K562 (cell line): ENCODE measurements around the gene PPM1H. TPM values are rescaled to one million over a fixed set of nuclear protein-coding genes. Genes with fewer than 3 reads are reported as not detected.

Experiments
- ATAC-seq: fragments of 200-7000 bp; cut with Tn5 transposase; 3 replicates; pipeline ENCODE4 v1.9.1; 2020; ENCODE audit warnings: moderate library complexity
- BruUV-seq: library from RNA; stranded (reverse); fragments of 400-500 nt; replicated peaks from 2 replicates; lab custom pipeline; 2021; lab: Mats Ljungman, UMichigan
- CTCF ChIA-PET: fragments of 300-600 bp; formaldehyde crosslinking; extraction: SDS; loops from one replicate; lab custom pipeline; 2021; ENCODE audit warnings: low intra/inter-chr PET ratio; lab: Yijun Ruan, JAX
- POLR2A ChIA-PET: fragments of 300-600, 350-650 bp; sonication (Branson Sonifier 250); formaldehyde crosslinking; extraction: SDS; loops from one replicate; lab custom pipeline; 2021; ENCODE audit warnings: antibody characterized with exemption, inconsistent platforms; lab: Yijun Ruan, JAX
- DNase-seq, 4 experiments: peaks; one replicate each; pipeline versions ENCODE4 v3.0.0 to v3.0.0-alpha.2; 2011 to 2018; ENCODE audit warnings: low spot score in 3 of 4, mixed read lengths in 3 of 4; ENCODE audit errors: extremely low read depth in 1 of 4
- FAIRE-seq: peaks from 2 replicates; lab custom pipeline; 2011; peaks lifted over from hg19 to GRCh38; lab: Jason Lieb, UNC
- H2AFZ ChIP-seq: 2 replicates; pipeline ENCODE4 v1.6.0; 2011; ENCODE audit warnings: low read depth, low read length, control low read depth, inconsistent platforms
- H3K27ac ChIP-seq: fragments of 200-600 bp; 3 replicates; pipeline ENCODE4 v1.8.0; 2011; ENCODE audit warnings: low read depth, mild to moderate bottlenecking, control low read depth, inconsistent platforms, low read length, moderate library complexity, mixed read lengths; ENCODE audit errors: extremely low read depth
- H3K27me3 ChIP-seq, 2 experiments: fragments of 300-600 bp in 1 of 2; 2 replicates in 1 of 2; 3 replicates in 1 of 2; pipeline versions ENCODE4 v1.6.0 to v1.8.0; 2011; ENCODE audit warnings: inconsistent platforms in 2 of 2, low read length in 2 of 2, mild to moderate bottlenecking in 1 of 2, mixed read lengths in 1 of 2, moderate library complexity in 1 of 2; ENCODE audit not compliant: control insufficient read depth in 2 of 2, insufficient read depth in 2 of 2
- H3K36me3 ChIP-seq: fragments of 300-600 bp; 3 replicates; pipeline ENCODE4 v1.8.0; 2011; ENCODE audit warnings: mild to moderate bottlenecking, low read length, inconsistent platforms; ENCODE audit not compliant: control insufficient read depth, insufficient read depth
- H3K4me1 ChIP-seq, 2 experiments: fragments of 200-600 bp in 1 of 2; replicated peaks in 1 of 2; 2 replicates in 1 of 2; 3 replicates in 1 of 2; pipeline versions ENCODE4 v1.5.1 to v1.8.0; 2011; ENCODE audit warnings: inconsistent platforms in 2 of 2, low read length in 2 of 2, mild to moderate bottlenecking in 1 of 2, mixed read lengths in 1 of 2, moderate library complexity in 1 of 2; ENCODE audit not compliant: control insufficient read depth in 2 of 2, insufficient read depth in 2 of 2
- H3K4me2 ChIP-seq: 2 replicates; pipeline ENCODE4 v1.6.1; 2011; ENCODE audit warnings: low read length, control low read depth, inconsistent platforms, mixed read lengths; ENCODE audit not compliant: insufficient read depth
- H3K4me3 ChIP-seq: fragments of 200-600 bp; sonication (generic), shearing (Covaris generic); 2 replicates; pipeline ENCODE4 v1.5.1; 2016; ENCODE audit warnings: control low read depth, inconsistent platforms
- H3K79me2 ChIP-seq: fragments of 200-600 bp; 3 replicates; pipeline ENCODE4 v1.8.0; 2011; ENCODE audit warnings: low read length, inconsistent platforms; ENCODE audit not compliant: control insufficient read depth, insufficient read depth
- H3K9ac ChIP-seq, 2 experiments: 2 replicates each; pipeline versions ENCODE4 v1.6.0 to v1.6.1; 2011; ENCODE audit warnings: low read depth in 2 of 2, low read length in 2 of 2, control low read depth in 1 of 2, inconsistent platforms in 1 of 2, mild to moderate bottlenecking in 1 of 2, mixed read lengths in 1 of 2; ENCODE audit not compliant: insufficient read depth in 1 of 2
- H3K9me1 ChIP-seq: one replicate; pipeline ENCODE4 v1.6.0; 2011; ENCODE audit warnings: inconsistent platforms, mild to moderate bottlenecking, low read length, moderate library complexity; ENCODE audit not compliant: control insufficient read depth, insufficient read depth
- H3K9me3 ChIP-seq: replicated peaks from 2 replicates; pipeline ENCODE4 v1.5.1; 2011; ENCODE audit warnings: low read depth, low read length, inconsistent platforms; ENCODE audit not compliant: control insufficient read depth, insufficient read depth
- H4K20me1 ChIP-seq: replicated peaks from 2 replicates; pipeline ENCODE4 v1.6.1; 2011; ENCODE audit warnings: low read length, inconsistent platforms, mixed read lengths; ENCODE audit not compliant: control insufficient read depth, insufficient read depth
- ETS2 ChIP-seq: IDR thresholded peaks from 2 replicates; pipeline ENCODE4 v1.6.1; 2016; ENCODE audit warnings: borderline replicate concordance, missing genetic modification characterization, mild to moderate bottlenecking, moderate library complexity, missing compliant biosample characterization; ENCODE audit not compliant: poor library complexity, severe bottlenecking
- GATAD2A ChIP-seq: fragments of 450-650 bp; IDR thresholded peaks from 2 replicates; pipeline ENCODE4 v1.6.1; 2017
- RBM25 ChIP-seq: fragments of 200-400 bp; formaldehyde crosslinking; IDR thresholded peaks from 2 replicates; pipeline ENCODE4 v1.6.1; 2018; ENCODE audit warnings: low read length, low read depth, moderate library complexity; ENCODE audit not compliant: severe bottlenecking
- RFX1 ChIP-seq: fragments of 450-650 bp; IDR thresholded peaks from 2 replicates; pipeline ENCODE4 v1.6.1; 2016; ENCODE audit warnings: mild to moderate bottlenecking, moderate library complexity
- WGBS: fragments of 100-300 bp; shearing (Covaris generic); methylation state at CpG from one replicate; pipeline ENCODE4 v1.1.6; 2016; ENCODE audit warnings: low coverage, mixed read lengths; ENCODE audit not compliant: insufficient coverage; ENCODE audit errors: missing lambda C conversion rate; 5-methylcytosine and 5-hydroxymethylcytosine counted together
- in situ Hi-C: fragments of 300-500 bp; cut with MboI; formaldehyde crosslinking; loops from 4 replicates; pipeline ENCODE4 v1.15.0; 2018; ENCODE audit warnings: inconsistent platforms, mixed read lengths
- intact Hi-C: fragments of 100-400 bp; cut with micrococcal nuclease; formaldehyde crosslinking; loops from 2 replicates; pipeline ENCODE4 v1.14.2; 2022
- polyA plus RNA-seq, 8 experiments: library from polyadenylated mRNA; depleted of rRNA in 4 of 8; stranded (reverse) in 5 of 8; unstranded in 3 of 8; fragments of >200 nt; fragmentation: Nextera tagmentation in 2 of 8; fragmentation: Illumina TruSeq in 1 of 8; extraction: Ambion mirVana in 2 of 8; extraction: Trizol in 1 of 8; gene quantifications; 2 replicates each; pipeline versions ENCODE4 v1.2.1 to v1.2.3, GENCODE V29; 2011 to 2014; ENCODE audit warnings: inconsistent platforms in 1 of 8, missing spikeins in 1 of 8
- total RNA-seq, 7 experiments: library from RNA; depleted of rRNA in 6 of 7; stranded (reverse); fragments of >200 nt in 6 of 7; fragmentation: Illumina TruSeq in 2 of 7; extraction: Trizol in 2 of 7; gene quantifications; 2 replicates each; pipeline versions ENCODE4 v1.2.1 to v1.2.3, GENCODE V29; 2011 to 2021; ENCODE audit warnings: low replicate concordance in 1 of 7

Gene PPM1H
- total and polyA plus RNA-seq, 9 of the 15 experiments (the other 6 are each of a cell fraction or from before 2014, with no cell fraction given), result 5.3 to 29.3 (median 11.3) TPM

- Histone ChIP-seq H3K9me3 (no peaks in the 10 kb centered on the region), H4K20me1 (no peaks in the 10 kb centered on the region), H3K9ac (no peak overlapping the region), H3K4me3 (no peak overlapping the region), H3K27ac (no peak overlapping the region), H2AFZ (no peak overlapping the region), H3K27me3 (no peaks in the 10 kb centered on the region), H3K36me3 (peaks cover 3% of the 10 kb centered on the region; the same call in 1 of the 3 replicates), H3K79me2 (no peaks in the 10 kb centered on the region), H3K4me2 (no peak overlapping the region), H3K4me1 (no peaks in the 10 kb centered on the region), H3K9me1 (no peaks in the 10 kb centered on the region)
- FAIRE-seq (no peak), DNase-seq (no peak), ATAC-seq (no peak)
- BruUV-seq, result no TSS peak
- TF ChIP-seq RBM25 (no peak), GATAD2A (no peak)
- in situ Hi-C loops, result no loop called here
- POLR2A ChIA-PET, result no interaction called here
- CTCF ChIA-PET, result interaction anchor here (0.6 kb wide), 1 partner anchor 1803 kb away, joined by 3 read pairs; no protein-coding TSS in a partner anchor
- intact Hi-C loops, result no loop called here
- 55% methylated on average over 6 of the region's 7 CpGs for WGBS
Measured at GRCh38 chr12:62683776-62684569, 251.0 kb downstream of the PPM1H start.

GRCh38 chr12:62681306-62681705 is 253.6 kb downstream of the PPM1H start:
- Histone ChIP-seq H3K9me3 (no peaks in the 10 kb centered on the region), H3K9me1 (no peaks in the 10 kb centered on the region), H4K20me1 (no peaks in the 10 kb centered on the region), H2AFZ (no peak overlapping the region), H3K36me3 (no peaks in the 10 kb centered on the region), H3K27ac (no peak overlapping the region), H3K4me1 (no peaks in the 10 kb centered on the region), H3K79me2 (no peaks in the 10 kb centered on the region), H3K9ac (no peak overlapping the region), H3K4me3 (no peak overlapping the region), H3K27me3 (no peaks in the 10 kb centered on the region), H3K4me2 (no peak overlapping the region)
- intact Hi-C loops, result no loop called here
- DNase-seq (no peak), ATAC-seq (no peak), FAIRE-seq (no peak)
- CTCF ChIA-PET, result no interaction called here
- WGBS, result 55% methylated on average over 4 of the region's 4 CpGs
- TF ChIP-seq RFX1 (peak; percentile 29; the same call in 1 of the 2 replicates), ETS2 (no peak)
- in situ Hi-C loops, result no loop called here
- POLR2A ChIA-PET, result no interaction called here
- BruUV-seq, result no TSS peak
